Endothelial cell (in vitro differentiated cells): ENCODE measurements around the gene GPR33. TPM values are rescaled to one million over a fixed set of nuclear protein-coding genes. Genes with fewer than 3 reads are reported as not detected.
"Not testable (repeated sequence)": the region's sequence is repeated elsewhere in the genome, so short reads cannot be mapped to it uniquely, and the experiment has no call there.

ENCODE experiments used
- DNase-seq: peaks from one replicate; pipeline ENCODE4 v3.0.0; 2021; ENCODE audit warnings: low spot score
- H3K27ac Mint-ChIP-seq: one replicate; pipeline ENCODE4 v1.8.0; 2021; ENCODE audit warnings: mixed read lengths, inconsistent platforms; ENCODE audit not compliant: unreplicated experiment
- H3K27me3 Mint-ChIP-seq: one replicate; pipeline ENCODE4 v1.8.0; 2021; ENCODE audit warnings: mild to moderate bottlenecking, moderate library complexity, mixed read lengths, inconsistent platforms; ENCODE audit not compliant: unreplicated experiment
- H3K36me3 Mint-ChIP-seq: one replicate; pipeline ENCODE4 v1.8.0; 2021; ENCODE audit warnings: mild to moderate bottlenecking, low read depth, mixed read lengths, inconsistent platforms; ENCODE audit not compliant: unreplicated experiment
- H3K4me1 Mint-ChIP-seq: one replicate; pipeline ENCODE4 v1.8.0; 2021; ENCODE audit warnings: mild to moderate bottlenecking, mixed read lengths, inconsistent platforms; ENCODE audit not compliant: unreplicated experiment
- H3K4me3 Mint-ChIP-seq: one replicate; pipeline ENCODE4 v1.8.0; 2021; ENCODE audit warnings: mild to moderate bottlenecking, mixed read lengths, inconsistent platforms; ENCODE audit not compliant: unreplicated experiment
- H3K9me3 Mint-ChIP-seq: one replicate; pipeline ENCODE4 v1.8.0; 2021; ENCODE audit warnings: mixed read lengths, inconsistent platforms; ENCODE audit not compliant: unreplicated experiment
- CTCF ChIP-seq: fragments of 200-600 bp; sonication (generic); IDR thresholded peaks from one replicate; pipeline ENCODE4 v1.5.0; 2021; ENCODE audit warnings: antibody characterized with exemption; ENCODE audit not compliant: unreplicated experiment
- total RNA-seq: library from RNA; stranded (reverse); fragmentation: NEBNext Ultra II Directional; extraction: Animal tissue kit (Norgen Biotek cat#: 25700); gene quantifications from one replicate; pipeline ENCODE4 v1.2.1, GENCODE V29; 2021; ENCODE audit not compliant: unreplicated experiment

The GPR33 gene
- total RNA-seq, 1 donor from 2014 or later: not detected

- H3K36me3 Mint-ChIP-seq: no peaks in the 10 kb centered on the region
- DNase-seq: no peak
- H3K27ac Mint-ChIP-seq: no peak overlapping the region
- no peaks in the 10 kb centered on the region for H3K4me1 Mint-ChIP-seq
- H3K4me3 Mint-ChIP-seq: no peak overlapping the region
- H3K27me3 Mint-ChIP-seq: no peaks in the 10 kb centered on the region
- H3K9me3 Mint-ChIP-seq: peaks cover 4% of the 10 kb centered on the region
- TF ChIP-seq CTCF: no peak
Measured at GRCh38 chr14:31441273-31442111, 46.3 kb downstream of the GPR33 start.

GRCh38 chr14:31440280-31440679 lies 47.6 kb downstream of the GPR33 start:
- no peak for TF ChIP-seq CTCF
- Mint-ChIP-seq H3K27me3 (no peaks in the 10 kb centered on the region), H3K4me1 (no peaks in the 10 kb centered on the region), H3K27ac (no peak overlapping the region), H3K4me3 (no peak overlapping the region), H3K36me3 (no peaks in the 10 kb centered on the region), H3K9me3 (peaks cover 4% of the 10 kb centered on the region)
- no peak for DNase-seq

- DNase-seq: no peak
- no peaks in the 10 kb centered on the region for H3K36me3 Mint-ChIP-seq
- no peak overlapping the region for H3K27ac Mint-ChIP-seq
- no peak for TF ChIP-seq CTCF
- H3K27me3 Mint-ChIP-seq: no peaks in the 10 kb centered on the region
- no peaks in the 10 kb centered on the region for H3K4me1 Mint-ChIP-seq
- H3K9me3 Mint-ChIP-seq: peaks cover 4% of the 10 kb centered on the region
- no peak overlapping the region for H3K4me3 Mint-ChIP-seq
Measured at GRCh38 chr14:31439561-31439960, 48.3 kb downstream of the GPR33 start.

- not testable (repeated sequence) for H3K36me3 Mint-ChIP-seq, H3K4me3 Mint-ChIP-seq, H3K27me3 Mint-ChIP-seq, DNase-seq, H3K9me3 Mint-ChIP-seq, H3K27ac Mint-ChIP-seq, H3K4me1 Mint-ChIP-seq
Measured at GRCh38 chr14:31437045-31437691, 50.7 kb downstream of the GPR33 start.

- Mint-ChIP-seq H3K36me3 (no peaks in the 10 kb centered on the region), H3K9me3 (peaks cover 4% of the 10 kb centered on the region), H3K4me1 (no peaks in the 10 kb centered on the region), H3K4me3 (no peak overlapping the region), H3K27me3 (no peaks in the 10 kb centered on the region), H3K27ac (no peak overlapping the region)
- no peak for DNase-seq
- no peak for TF ChIP-seq CTCF
Measured at GRCh38 chr14:31435276-31435675, 52.6 kb downstream of the GPR33 start.

Other genes starting within 250 kb of the GPR33 start
- gene HEATR5A, start 67.5 kb downstream of the GPR33 start, total RNA-seq: 25.3 TPM
- 5.1 TPM for gene DTD2, start 30.5 kb downstream of the GPR33 start, total RNA-seq
- gene NUBPL, start 73.4 kb upstream of the GPR33 start, total RNA-seq: 11.3 TPM